ENCODE results near the gene SP3. TPM values are rescaled to one million over a fixed set of nuclear protein-coding genes. Genes with fewer than 3 reads are reported as not detected.

Gene SP3
- total RNA-seq, 1 experiment from 2014 or later, result 84.5 TPM

DNA sequence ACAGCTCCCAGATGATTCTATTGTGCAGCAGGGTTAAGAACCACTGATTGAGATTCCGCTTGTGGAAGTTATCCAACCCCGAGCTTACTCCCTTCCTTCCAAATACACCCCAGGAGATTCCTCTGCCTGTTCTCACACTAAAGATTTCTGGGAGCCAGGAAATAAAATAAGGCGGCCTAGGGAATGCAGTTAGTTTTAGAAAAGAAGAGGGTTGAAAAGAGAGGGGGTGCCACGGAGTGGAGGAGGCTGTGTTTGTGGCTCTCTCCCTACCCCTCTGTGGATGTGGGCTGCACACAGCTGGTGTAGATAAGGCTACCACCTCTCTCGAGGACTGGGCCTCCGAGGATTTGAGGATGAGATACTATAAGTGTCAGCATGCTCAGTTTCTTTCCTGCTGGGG lies 25.1 kb upstream of the SP3 start:
- CTCF ChIA-PET, result no interaction called here
- BruUV-seq (replicated peaks), result no TSS peak

GRCh38 chr2:173989884-173990215 lies 24.7 kb upstream of the SP3 start:
- H3K4me3 ChIP-seq (ENCODE audit: low read depth, low read length, poor library complexity, severe bottlenecking), result no peak overlapping the region
- no peak for DNase-seq (ENCODE audit: low spot score)
- H3K27ac ChIP-seq (ENCODE audit: low read depth, low read length, poor library complexity, severe bottlenecking), result no peak overlapping the region
- BruUV-seq (replicated peaks), result no TSS peak
- H3K27me3 ChIP-seq (replicated peaks; ENCODE audit: insufficient read depth, low read depth, low read length, poor library complexity), result no peaks in the 10 kb centered on the region
- no peaks in the 10 kb centered on the region for H3K4me1 ChIP-seq (ENCODE audit: insufficient read depth, low read length, poor library complexity, severe bottlenecking)
- H3K9me3 ChIP-seq (ENCODE audit: low read depth, low read length, poor library complexity, severe bottlenecking), result no peaks in the 10 kb centered on the region
- no peaks in the 10 kb centered on the region for H3K36me3 ChIP-seq (ENCODE audit: insufficient read depth, low read length, poor library complexity, severe bottlenecking)
- ChIA-PET CTCF (no interaction called here), POLR2A (ENCODE audit: low non-redundant PET) (no interaction called here)
- intact Hi-C loops (cut with micrococcal nuclease; ENCODE audit: unreplicated experiment), result no loop called here
- TF ChIP-seq EZH2 (IDR thresholded peaks at IDR 0.05; ENCODE audit: borderline replicate concordance, low read depth, low read length, poor library complexity, severe bottlenecking) (no peak), CTCF (conservative IDR thresholded peaks at IDR 0.05; ENCODE audit: low read depth, low read length) (no peak)

More for the DNA sequence above, 25.1 kb upstream of the SP3 start:
- H3K27ac ChIP-seq (ENCODE audit: low read depth, low read length, poor library complexity, severe bottlenecking), result no peak overlapping the region
- no peaks in the 10 kb centered on the region for H3K27me3 ChIP-seq (replicated peaks; ENCODE audit: insufficient read depth, low read depth, low read length, poor library complexity)
- H3K36me3 ChIP-seq (ENCODE audit: insufficient read depth, low read length, poor library complexity, severe bottlenecking), result no peaks in the 10 kb centered on the region
- TF ChIP-seq EZH2 (IDR thresholded peaks at IDR 0.05; ENCODE audit: borderline replicate concordance, low read depth, low read length, poor library complexity, severe bottlenecking) (no peak), CTCF (conservative IDR thresholded peaks at IDR 0.05; ENCODE audit: low read depth, low read length) (no peak)
- intact Hi-C loops (cut with micrococcal nuclease; ENCODE audit: unreplicated experiment), result no loop called here
- POLR2A ChIA-PET (ENCODE audit: low non-redundant PET), result no interaction called here
- H3K9me3 ChIP-seq (ENCODE audit: low read depth, low read length, poor library complexity, severe bottlenecking), result no peaks in the 10 kb centered on the region
- no peak for DNase-seq (ENCODE audit: low spot score)
- no peak overlapping the region for H3K4me3 ChIP-seq (ENCODE audit: low read depth, low read length, poor library complexity, severe bottlenecking)
- no peaks in the 10 kb centered on the region for H3K4me1 ChIP-seq (ENCODE audit: insufficient read depth, low read length, poor library complexity, severe bottlenecking)

- Histone ChIP-seq H3K36me3 (ENCODE audit: insufficient read depth, low read length, poor library complexity, severe bottlenecking) (no peaks in the 10 kb centered on the region), H3K27ac (ENCODE audit: low read depth, low read length, poor library complexity, severe bottlenecking) (no peak overlapping the region), H3K9me3 (ENCODE audit: low read depth, low read length, poor library complexity, severe bottlenecking) (no peaks in the 10 kb centered on the region), H3K4me3 (ENCODE audit: low read depth, low read length, poor library complexity, severe bottlenecking) (no peak overlapping the region), H3K27me3 (replicated peaks; ENCODE audit: insufficient read depth, low read depth, low read length, poor library complexity) (no peaks in the 10 kb centered on the region), H3K4me1 (ENCODE audit: insufficient read depth, low read length, poor library complexity, severe bottlenecking) (no peaks in the 10 kb centered on the region)
- no peak for TF ChIP-seq EZH2 (IDR thresholded peaks at IDR 0.05; ENCODE audit: borderline replicate concordance, low read depth, low read length, poor library complexity, severe bottlenecking)
- CTCF ChIA-PET, result no interaction called here
- intact Hi-C loops (cut with micrococcal nuclease; ENCODE audit: unreplicated experiment), result no loop called here
- POLR2A ChIA-PET (ENCODE audit: low non-redundant PET), result no interaction called here
- BruUV-seq (replicated peaks), result no TSS peak
- DNase-seq (ENCODE audit: low spot score), result no peak
Observed at GRCh38 chr2:173989160-173989883, 24.1 kb upstream of the SP3 start.

DNA sequence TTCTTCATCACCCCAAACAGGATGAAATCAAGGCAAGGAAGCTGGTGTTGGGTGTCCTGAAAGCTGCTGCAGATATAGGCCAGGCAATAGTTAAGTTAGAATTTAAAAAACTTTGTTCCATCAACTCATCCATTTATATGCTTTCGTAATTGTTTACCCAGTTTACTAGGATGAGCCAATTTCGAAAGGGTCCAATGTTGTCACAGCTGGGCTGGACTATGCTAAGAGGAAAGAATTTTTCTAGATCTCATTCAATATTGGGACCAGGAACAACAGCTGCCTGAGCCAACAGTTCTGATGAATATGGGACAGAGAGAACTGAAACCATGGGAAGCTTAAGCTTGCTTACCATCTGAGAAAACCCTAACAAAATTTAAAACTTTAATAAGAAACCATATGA lies 21.6 kb upstream of the SP3 start:
- no peaks in the 10 kb centered on the region for H3K27me3 ChIP-seq (replicated peaks; ENCODE audit: insufficient read depth, low read depth, low read length, poor library complexity)
- ChIA-PET POLR2A (ENCODE audit: low non-redundant PET) (interaction anchor here (0.7 kb wide), 1 partner anchor 1029 kb away, joined by 5 read pairs; no protein-coding TSS in a partner anchor), CTCF (no interaction called here)
- no peak for DNase-seq (ENCODE audit: low spot score)
- H3K36me3 ChIP-seq (ENCODE audit: insufficient read depth, low read length, poor library complexity, severe bottlenecking), result no peaks in the 10 kb centered on the region
- H3K27ac ChIP-seq (ENCODE audit: low read depth, low read length, poor library complexity, severe bottlenecking), result no peak overlapping the region
- intact Hi-C loops (cut with micrococcal nuclease; ENCODE audit: unreplicated experiment), result no loop called here
- H3K4me1 ChIP-seq (ENCODE audit: insufficient read depth, low read length, poor library complexity, severe bottlenecking), result peaks cover 3% of the 10 kb centered on the region
- TF ChIP-seq EZH2 (IDR thresholded peaks at IDR 0.05; ENCODE audit: borderline replicate concordance, low read depth, low read length, poor library complexity, severe bottlenecking) (no peak), CTCF (conservative IDR thresholded peaks at IDR 0.05; ENCODE audit: low read depth, low read length) (no peak)
- no peak overlapping the region for H3K4me3 ChIP-seq (ENCODE audit: low read depth, low read length, poor library complexity, severe bottlenecking)
- no TSS peak for BruUV-seq (replicated peaks)
- H3K9me3 ChIP-seq (ENCODE audit: low read depth, low read length, poor library complexity, severe bottlenecking), result no peaks in the 10 kb centered on the region

All from A673 (cell line).